ENCODE measurements around the gene FGGY.

GRCh38 chr1:59541891-59542290 is 245.0 kb downstream of the FGGY start:
- no peak for TF ChIP-seq EZH2 (IDR thresholded peaks at IDR 0.05; ENCODE audit: borderline replicate concordance, insufficient read depth, low read depth, low read length, poor library complexity, severe bottlenecking)
- no peak for TF ChIP-seq CTCF (IDR thresholded peaks at IDR 0.05)
